Mesendoderm (in vitro differentiated cells): Measurements from ENCODE around the gene METTL1.

ENCODE experiments used
- DNase-seq: peaks from one replicate; pipeline ENCODE4 v3.0.0; 2013
- H2AK5ac ChIP-seq: 2 replicates; pipeline ENCODE4 v1.6.1; 2013; ENCODE audit warnings: low read length, inconsistent platforms
- H2BK120ac ChIP-seq: 2 replicates; pipeline ENCODE4 v1.6.1; 2013; ENCODE audit warnings: low read depth, mild to moderate bottlenecking, low read length, moderate library complexity, mixed read lengths
- H2BK15ac ChIP-seq: replicated peaks from 2 replicates; pipeline ENCODE4 v1.6.1; 2013; ENCODE audit warnings: low read depth, mild to moderate bottlenecking, moderate library complexity
- H2BK5ac ChIP-seq: 2 replicates; pipeline ENCODE4 v1.6.1; 2013; ENCODE audit warnings: low read length, inconsistent platforms
- H3K18ac ChIP-seq: 2 replicates; pipeline ENCODE4 v1.6.1; 2013; ENCODE audit warnings: mild to moderate bottlenecking, low read length, mixed read lengths
- H3K23ac ChIP-seq: one replicate; pipeline ENCODE4 v1.6.1; 2013; ENCODE audit warnings: low read length
- H3K27ac ChIP-seq: 2 replicates; pipeline ENCODE4 v1.5.1; 2013; ENCODE audit warnings: low read depth, mild to moderate bottlenecking, inconsistent platforms, low read length, moderate library complexity
- H3K27me3 ChIP-seq: 2 replicates; pipeline ENCODE4 v1.6.1; 2013; ENCODE audit warnings: low read length, control low read depth, mild to moderate bottlenecking, inconsistent platforms; ENCODE audit not compliant: insufficient read depth, poor library complexity
- H3K36me3 ChIP-seq: 2 replicates; pipeline ENCODE4 v1.6.1; 2013; ENCODE audit warnings: low read length, inconsistent platforms; ENCODE audit not compliant: control insufficient read depth, insufficient read depth
- H3K4ac ChIP-seq: one replicate; pipeline ENCODE4 v1.6.1; 2013; ENCODE audit warnings: low read depth, mild to moderate bottlenecking, low read length, moderate library complexity
- H3K4me1 ChIP-seq: 2 replicates; pipeline ENCODE4 v1.6.1; 2013; ENCODE audit warnings: low read depth, low read length, inconsistent platforms; ENCODE audit not compliant: control insufficient read depth
- H3K4me2 ChIP-seq: 2 replicates; pipeline ENCODE4 v1.6.1; 2013; ENCODE audit warnings: low read length
- H3K4me3 ChIP-seq: 2 replicates; pipeline ENCODE4 v1.5.1; 2013; ENCODE audit warnings: mild to moderate bottlenecking, low read length
- H3K56ac ChIP-seq: one replicate; pipeline ENCODE4 v1.6.1; 2013; ENCODE audit warnings: low read length
- H3K79me1 ChIP-seq: 2 replicates; pipeline ENCODE4 v1.6.1; 2013; ENCODE audit warnings: low read length, inconsistent platforms
- H3K79me2 ChIP-seq: 2 replicates; pipeline ENCODE4 v1.6.1; 2013; ENCODE audit warnings: mild to moderate bottlenecking, low read length; ENCODE audit not compliant: control insufficient read depth, insufficient read depth
- H3K9ac ChIP-seq: 2 replicates; pipeline ENCODE4 v1.6.1; 2013; ENCODE audit warnings: low read length, inconsistent platforms
- H4K5ac ChIP-seq: one replicate; pipeline ENCODE4 v1.6.1; 2013; ENCODE audit warnings: low read length
- H4K8ac ChIP-seq: one replicate; pipeline ENCODE4 v1.6.1; 2013; ENCODE audit warnings: low read depth, mild to moderate bottlenecking, control low read depth, low read length, moderate library complexity
- WGBS: extraction: QIAGEN DNeasy Blood & Tissue Kit; methylation state at CpG from one replicate; pipeline ENCODE4 v1.1.7; 2013; ENCODE audit warnings: low lambda C conversion rate, missing lambda C conversion rate; ENCODE audit not compliant: insufficient coverage; ENCODE audit errors: extremely low coverage; 5-methylcytosine and 5-hydroxymethylcytosine counted together

METTL1 gene

DNA sequence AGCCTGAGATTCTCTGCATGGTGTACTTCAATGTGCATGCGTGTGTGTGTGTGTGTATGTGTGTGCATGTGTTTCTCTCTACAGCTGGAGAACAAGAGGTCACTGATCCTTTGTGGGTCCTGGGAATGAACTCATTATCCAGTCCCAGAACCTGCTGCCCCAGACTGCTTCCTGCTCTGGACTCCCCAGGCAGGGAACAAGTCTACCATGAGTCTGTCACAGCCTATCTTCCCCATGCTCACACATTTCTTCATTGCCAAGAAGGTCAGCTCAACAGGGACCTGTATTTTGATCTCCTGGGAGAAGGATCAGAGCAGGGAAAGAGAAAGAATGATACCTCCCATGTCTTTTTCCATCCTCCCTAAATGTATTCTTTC, 30.5 kb downstream of the METTL1 start:
- Histone ChIP-seq H3K18ac (no peak overlapping the region), H2BK5ac (no peak overlapping the region), H3K27ac (no peak overlapping the region), H2BK120ac (no peak overlapping the region), H3K23ac (no peak overlapping the region), H3K36me3 (no peaks in the 10 kb centered on the region), H3K4me2 (no peak overlapping the region), H3K56ac (no peak overlapping the region), H2BK15ac (no peak overlapping the region), H4K8ac (no peak overlapping the region), H3K27me3 (peaks cover 40% of the 10 kb centered on the region), H3K79me2 (no peaks in the 10 kb centered on the region), H2AK5ac (no peak overlapping the region), H4K5ac (no peak overlapping the region), H3K79me1 (no peaks in the 10 kb centered on the region), H3K9ac (no peak overlapping the region), H3K4ac (no peak overlapping the region), H3K4me3 (no peak overlapping the region), H3K4me1 (peaks cover 2% of the 10 kb centered on the region)
- no peak for DNase-seq
- no CpG with 5 or more reads among the region's 1 CpG for WGBS

DNA sequence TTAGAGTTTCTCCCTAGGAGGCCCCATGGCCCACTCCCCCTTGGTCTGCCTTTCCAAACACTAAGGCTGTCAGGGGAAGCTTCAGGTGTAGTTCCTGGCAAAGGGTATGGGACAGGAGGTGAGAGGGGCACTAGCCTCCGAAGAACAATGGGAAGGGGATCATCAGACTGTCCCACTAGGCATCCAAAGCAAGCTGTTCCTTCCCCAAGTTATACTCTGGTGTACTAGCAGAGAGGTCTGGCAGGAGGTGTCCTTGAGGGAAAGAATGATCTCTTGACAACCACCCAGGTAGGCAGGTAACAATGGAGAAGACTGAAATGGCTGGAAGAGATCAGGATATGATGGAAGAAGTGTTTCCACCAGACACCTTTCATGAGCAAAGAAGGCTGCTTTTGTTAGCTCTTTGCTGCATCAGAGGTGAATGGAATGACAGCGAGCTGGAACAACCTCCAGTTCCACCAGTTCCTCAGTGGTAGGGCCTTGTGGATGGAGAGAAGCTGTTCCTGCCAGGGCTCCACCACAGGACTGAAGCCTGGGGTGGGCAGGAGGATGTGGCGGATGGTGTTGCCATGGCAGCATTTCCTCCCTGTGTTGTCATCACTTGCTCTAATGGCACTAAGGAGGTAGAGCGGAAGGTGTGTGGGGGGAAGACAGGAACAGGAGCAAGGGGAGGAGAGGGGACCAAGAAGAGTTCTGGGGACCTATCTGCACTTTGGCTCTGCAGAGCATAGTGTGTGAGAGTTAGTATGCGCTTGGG, 31.1 kb downstream of the METTL1 start:
- no peak overlapping the region for H3K18ac ChIP-seq
- no peak overlapping the region for H2BK120ac ChIP-seq
- H3K27me3 ChIP-seq = peaks cover 42% of the 10 kb centered on the region
- H4K5ac ChIP-seq = no peak overlapping the region
- DNase-seq = peak; percentile 33
- no peak overlapping the region for H2AK5ac ChIP-seq
- H4K8ac ChIP-seq = no peak overlapping the region
- WGBS = no CpG with 5 or more reads among the region's 5 CpGs
- peaks cover 2% of the 10 kb centered on the region for H3K4me1 ChIP-seq
- no peaks in the 10 kb centered on the region for H3K79me1 ChIP-seq
- H2BK5ac ChIP-seq = no peak overlapping the region
- H3K27ac ChIP-seq = no peak overlapping the region
- no peak overlapping the region for H3K4me3 ChIP-seq
- no peak overlapping the region for H3K56ac ChIP-seq
- H3K23ac ChIP-seq = no peak overlapping the region
- no peak overlapping the region for H3K9ac ChIP-seq
- no peak overlapping the region for H3K4ac ChIP-seq
- no peaks in the 10 kb centered on the region for H3K79me2 ChIP-seq
- H3K36me3 ChIP-seq = no peaks in the 10 kb centered on the region
- H2BK15ac ChIP-seq = no peak overlapping the region
- no peak overlapping the region for H3K4me2 ChIP-seq

DNA sequence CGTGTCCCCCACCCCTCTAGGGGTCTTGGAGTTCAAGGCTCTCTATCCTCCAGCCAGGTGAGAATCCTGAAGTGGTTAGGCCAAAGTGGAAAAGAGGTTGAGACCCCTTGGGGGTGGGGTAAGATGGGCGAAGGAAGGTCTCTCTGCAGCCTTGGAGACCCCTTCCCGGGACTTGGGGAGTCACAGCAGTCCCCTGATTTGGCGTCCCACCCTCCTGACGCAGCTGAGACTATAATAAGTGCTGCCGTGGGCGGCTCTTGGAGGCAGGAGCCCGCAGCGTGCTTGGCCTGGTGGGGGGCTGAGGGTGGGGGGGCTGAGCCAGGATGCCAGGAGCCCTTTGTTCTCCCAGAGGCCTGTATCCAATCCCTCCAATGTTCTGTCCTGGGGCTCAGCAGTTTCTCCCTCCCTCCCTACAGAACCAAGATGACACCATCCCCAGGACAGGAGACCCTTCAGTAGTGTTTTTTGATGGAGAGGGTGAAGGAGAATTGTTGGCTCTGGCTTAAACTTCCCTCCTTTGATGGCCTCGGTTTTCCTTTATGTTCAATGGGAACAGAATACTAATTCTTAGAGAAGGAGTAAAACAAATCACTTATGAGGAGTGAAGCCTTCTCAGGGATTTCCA, 31.9 kb downstream of the METTL1 start:
- H3K56ac ChIP-seq = no peak overlapping the region
- H4K8ac ChIP-seq = no peak overlapping the region
- H3K9ac ChIP-seq = no peak overlapping the region
- H2BK120ac ChIP-seq = no peak overlapping the region
- H3K4ac ChIP-seq = no peak overlapping the region
- no peak overlapping the region for H3K27ac ChIP-seq
- no peak overlapping the region for H3K4me2 ChIP-seq
- H3K23ac ChIP-seq = no peak overlapping the region
- no peaks in the 10 kb centered on the region for H3K36me3 ChIP-seq
- H3K79me1 ChIP-seq = no peaks in the 10 kb centered on the region
- no peak overlapping the region for H2BK5ac ChIP-seq
- no peak overlapping the region for H3K4me3 ChIP-seq
- DNase-seq = no peak
- no peak overlapping the region for H2AK5ac ChIP-seq
- peaks cover 47% of the 10 kb centered on the region for H3K27me3 ChIP-seq
- no CpG with 5 or more reads among the region's 10 CpGs for WGBS
- H3K18ac ChIP-seq = no peak overlapping the region
- no peak overlapping the region for H2BK15ac ChIP-seq
- peaks cover 2% of the 10 kb centered on the region for H3K4me1 ChIP-seq
- H4K5ac ChIP-seq = no peak overlapping the region
- no peaks in the 10 kb centered on the region for H3K79me2 ChIP-seq

DNA sequence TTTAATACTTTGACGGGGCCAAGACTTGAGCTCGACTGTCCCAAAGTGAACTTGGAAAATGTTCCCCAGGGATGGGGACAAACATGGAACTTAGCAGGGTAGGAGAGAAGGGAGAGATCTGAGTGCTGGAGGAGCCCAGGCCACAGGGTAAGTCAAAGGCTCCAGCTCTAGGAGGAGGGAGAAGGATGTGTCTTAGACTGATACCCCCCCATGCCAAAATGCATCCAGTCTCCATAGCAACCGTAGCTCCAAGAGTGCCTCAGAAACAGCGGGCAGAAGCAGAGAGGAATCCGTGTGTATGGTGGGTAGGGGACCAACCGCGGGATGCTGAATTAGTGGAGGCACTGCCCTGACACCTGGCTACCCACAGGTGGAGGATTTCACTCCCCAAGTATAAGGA, 32.5 kb downstream of the METTL1 start:
- no peak for DNase-seq
- Histone ChIP-seq H2BK5ac (no peak overlapping the region), H3K23ac (no peak overlapping the region), H3K9ac (no peak overlapping the region), H2BK120ac (no peak overlapping the region), H3K4me1 (peaks cover 2% of the 10 kb centered on the region), H3K27ac (no peak overlapping the region), H3K18ac (no peak overlapping the region), H3K27me3 (peaks cover 53% of the 10 kb centered on the region), H2BK15ac (no peak overlapping the region), H3K4me3 (no peak overlapping the region), H3K4ac (no peak overlapping the region), H4K8ac (no peak overlapping the region), H4K5ac (no peak overlapping the region), H3K36me3 (no peaks in the 10 kb centered on the region), H3K79me1 (no peaks in the 10 kb centered on the region), H3K56ac (no peak overlapping the region), H3K79me2 (no peaks in the 10 kb centered on the region), H2AK5ac (no peak overlapping the region), H3K4me2 (no peak overlapping the region)
- no CpG with 5 or more reads among the region's 7 CpGs for WGBS

DNA sequence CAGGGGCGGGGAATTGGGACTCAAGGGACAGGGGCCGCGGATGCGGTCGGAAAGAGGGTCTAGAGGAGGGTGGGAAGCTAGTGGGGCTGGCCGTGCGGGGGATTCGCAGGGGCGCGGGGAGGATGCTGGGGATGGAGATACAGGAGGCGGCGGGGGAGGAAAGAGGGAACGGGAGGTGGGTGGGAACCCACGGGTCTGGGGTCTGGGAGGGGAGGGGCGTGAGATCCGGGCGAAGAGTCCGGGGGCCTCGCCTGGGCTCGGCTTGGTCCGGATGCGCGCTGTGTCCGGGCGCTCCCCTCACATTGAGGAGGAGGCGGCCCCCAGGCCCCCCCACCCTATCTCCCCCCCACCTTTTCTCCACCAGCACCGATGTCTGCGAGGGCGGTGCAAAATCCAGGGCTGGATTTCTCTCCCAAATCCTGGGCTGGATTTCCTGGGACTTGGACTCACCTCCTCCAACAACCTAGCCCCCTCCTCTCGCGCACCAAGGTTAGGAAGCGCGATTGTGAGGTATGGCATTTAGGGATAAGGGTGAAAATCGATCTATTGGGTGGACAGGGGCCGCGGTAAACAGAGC, 33.2 kb downstream of the METTL1 start, which contains the start of gene AGAP2:
Gene AGAP2, minus strand, starts transcription at position 82 of the 577 bp plus-strand sequence. CDS start 496 bp downstream, outside the sequence.
- H3K18ac ChIP-seq = no peak within 1 kb of the TSS
- no peak within 1 kb of the TSS for H3K23ac ChIP-seq
- no peak within 1 kb of the TSS for H3K27ac ChIP-seq
- no peak within 1 kb of the TSS for H2BK5ac ChIP-seq
- H2BK15ac ChIP-seq = no peak within 1 kb of the TSS
- no peak within 1 kb of the TSS for H3K4ac ChIP-seq
- H3K4me1 ChIP-seq = peaks cover 2% of the 10 kb centered on the region
- H2BK120ac ChIP-seq = no peak within 1 kb of the TSS
- peak; percentile 78 for DNase-seq
- peaks cover 59% of the 10 kb centered on the region for H3K27me3 ChIP-seq
- no peak within 1 kb of the TSS for H3K4me3 ChIP-seq
- H3K79me2 ChIP-seq = no peaks in the 10 kb centered on the region
- WGBS = no CpG with 5 or more reads among the region's 36 CpGs
- H4K8ac ChIP-seq = no peak within 1 kb of the TSS
- no peak within 1 kb of the TSS for H4K5ac ChIP-seq
- H3K9ac ChIP-seq = no peak within 1 kb of the TSS
- no peaks in the 10 kb centered on the region for H3K36me3 ChIP-seq
- H3K56ac ChIP-seq = no peak within 1 kb of the TSS
- no peak within 1 kb of the TSS for H2AK5ac ChIP-seq
- H3K4me2 ChIP-seq = peak within 1 kb of the TSS; percentile 13
- no peaks in the 10 kb centered on the region for H3K79me1 ChIP-seq
